Measurements from ENCODE around the gene PLD1.
"Not testable (repeated sequence)": the region's sequence is repeated elsewhere in the genome, so short reads cannot be mapped to it uniquely, and the experiment has no call there.

Gene PLD1

DNA sequence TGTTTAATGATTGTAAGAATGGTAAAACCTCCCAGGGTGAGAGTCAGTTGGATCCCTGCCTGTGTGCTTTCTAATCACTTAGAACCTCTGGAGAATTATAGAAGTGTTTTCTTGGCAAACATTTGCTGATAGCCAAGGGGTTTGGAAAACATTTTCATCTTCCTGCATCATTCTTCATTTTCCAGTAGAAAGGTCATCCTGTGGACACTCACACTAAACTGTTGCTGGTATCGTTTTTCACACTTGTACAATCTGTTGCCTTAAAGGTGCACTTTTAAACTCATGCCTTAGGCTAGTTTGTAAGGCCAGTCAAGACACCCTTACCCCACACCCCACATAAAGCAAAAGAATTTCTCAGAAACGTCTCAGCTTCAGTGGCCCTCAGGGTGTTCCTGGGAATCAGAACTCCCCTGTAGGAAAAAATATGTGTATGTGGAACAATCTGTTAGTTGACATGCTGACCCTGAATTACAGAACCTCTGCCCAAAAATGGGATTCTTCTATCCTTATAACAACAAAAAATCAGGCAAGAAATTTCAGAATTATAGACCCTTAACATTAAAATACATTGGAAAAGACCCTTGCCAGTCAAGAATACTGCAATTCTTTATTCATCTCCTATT is 5.8 kb upstream of the PLD1 start:
- DNase-seq = no peak

DNA sequence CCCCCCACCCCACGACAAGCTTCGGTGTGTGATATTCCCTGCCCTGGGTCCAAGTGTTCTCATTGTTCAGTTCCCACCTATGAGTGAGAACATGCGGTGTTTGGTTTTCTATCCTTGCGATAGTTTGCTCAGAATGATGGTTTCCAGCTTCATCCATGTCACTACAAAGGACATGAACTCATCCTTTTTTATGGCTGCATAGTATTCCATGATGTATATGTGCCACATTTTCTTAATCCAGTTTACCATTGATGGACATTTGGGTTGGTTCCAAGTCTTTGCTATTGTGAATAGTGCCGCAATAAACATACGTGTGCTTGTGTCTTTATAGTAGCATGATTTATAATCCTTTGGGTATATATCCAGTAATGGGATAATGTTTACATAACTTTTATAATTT is 4.4 kb upstream of the PLD1 start:
- DNase-seq = not testable (repeated sequence)

DNA sequence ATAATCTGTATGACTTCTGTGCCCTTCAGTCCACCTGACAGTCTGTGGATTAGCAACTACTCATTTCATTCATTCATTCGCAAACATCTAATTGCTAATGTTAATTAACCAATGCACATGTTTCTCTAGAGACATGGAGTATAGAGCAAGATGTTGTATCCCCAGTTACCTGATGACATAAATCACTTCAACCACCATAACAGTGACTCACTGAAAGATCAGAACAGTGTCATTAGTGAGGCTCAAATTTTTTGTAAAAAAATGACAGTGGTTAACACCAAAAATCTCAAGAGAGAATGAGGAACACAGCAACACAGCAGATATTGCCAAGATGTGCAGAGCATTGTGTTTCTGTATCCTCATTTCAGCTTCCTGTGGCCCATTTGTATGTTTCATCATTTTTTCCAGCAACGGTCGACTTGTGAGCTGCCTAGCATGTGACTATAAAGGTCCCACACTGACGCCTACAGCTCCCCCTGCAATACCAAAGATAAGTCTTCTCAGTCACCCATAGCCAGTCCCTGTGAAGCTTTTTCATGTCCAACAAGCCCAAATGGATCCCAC is 3.7 kb upstream of the PLD1 start:
- no peak for DNase-seq

DNA sequence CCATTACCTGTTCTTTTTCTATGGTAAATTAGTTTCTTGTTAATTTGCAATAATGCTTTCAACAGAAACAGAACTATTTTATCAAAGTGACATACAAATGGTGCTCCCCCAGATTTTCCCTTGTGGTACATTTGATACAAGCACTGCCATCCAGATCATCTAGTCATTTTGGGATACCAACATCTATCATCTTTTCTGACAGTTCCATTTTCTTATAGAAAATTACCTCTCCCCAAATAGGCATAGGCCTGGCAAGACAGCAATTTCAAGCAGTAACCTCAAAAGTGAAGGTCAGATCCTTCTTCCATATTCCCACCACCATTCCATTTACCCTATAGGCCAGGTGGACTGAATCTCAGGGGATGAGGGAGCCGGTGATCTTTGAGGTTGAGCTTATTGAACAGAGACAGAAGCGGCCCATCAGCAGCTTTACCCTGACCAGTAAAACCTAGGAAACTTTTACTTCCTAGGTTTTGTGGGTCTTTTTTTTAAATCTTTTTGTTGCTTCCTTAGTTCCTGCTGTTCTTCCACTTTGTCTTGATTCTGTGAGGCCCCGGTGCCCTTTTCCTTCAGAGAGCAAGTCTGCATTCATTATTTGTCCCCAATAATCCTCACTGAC is 3.1 kb upstream of the PLD1 start:
- no peak for DNase-seq

DNA sequence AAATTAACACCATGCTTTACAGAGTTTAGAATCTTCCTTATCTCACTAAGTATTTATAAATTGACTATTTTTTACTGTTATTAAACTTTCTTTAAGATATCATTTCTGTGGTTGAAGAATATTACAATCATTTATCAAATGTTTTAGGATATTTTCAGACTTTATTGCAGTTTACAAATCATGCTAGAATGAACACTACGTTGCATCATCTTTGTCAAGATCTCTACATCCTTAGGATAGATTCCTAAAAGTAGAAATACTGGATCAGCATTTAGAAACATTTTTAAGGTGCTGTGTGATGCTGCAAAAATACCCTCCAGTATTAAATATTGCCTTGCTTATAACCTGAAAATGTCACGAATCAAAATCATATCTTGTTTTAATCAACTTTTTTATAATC is 2.5 kb upstream of the PLD1 start:
- DNase-seq = no peak

DNA sequence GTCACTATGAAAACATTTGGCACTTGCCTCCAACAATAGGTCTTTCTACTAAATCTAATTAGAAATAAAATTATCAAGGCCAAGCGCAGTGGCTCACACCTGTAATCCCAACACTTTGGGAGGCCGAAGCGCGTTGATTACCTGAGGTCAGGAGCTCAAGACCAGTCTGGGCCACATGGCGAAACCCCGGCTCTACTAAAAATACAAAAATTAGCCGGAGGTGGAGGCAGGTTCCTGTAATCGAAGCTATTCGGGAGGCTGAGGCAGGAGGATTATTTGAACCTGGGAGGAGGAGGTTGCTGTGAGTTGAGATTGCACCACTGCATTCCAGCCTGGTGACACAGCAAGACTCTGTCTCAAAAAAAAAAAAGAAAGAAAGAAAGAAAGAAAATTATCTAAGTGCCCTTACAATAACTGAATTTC is 1.6 kb upstream of the PLD1 start:
- no peak for DNase-seq

DNA sequence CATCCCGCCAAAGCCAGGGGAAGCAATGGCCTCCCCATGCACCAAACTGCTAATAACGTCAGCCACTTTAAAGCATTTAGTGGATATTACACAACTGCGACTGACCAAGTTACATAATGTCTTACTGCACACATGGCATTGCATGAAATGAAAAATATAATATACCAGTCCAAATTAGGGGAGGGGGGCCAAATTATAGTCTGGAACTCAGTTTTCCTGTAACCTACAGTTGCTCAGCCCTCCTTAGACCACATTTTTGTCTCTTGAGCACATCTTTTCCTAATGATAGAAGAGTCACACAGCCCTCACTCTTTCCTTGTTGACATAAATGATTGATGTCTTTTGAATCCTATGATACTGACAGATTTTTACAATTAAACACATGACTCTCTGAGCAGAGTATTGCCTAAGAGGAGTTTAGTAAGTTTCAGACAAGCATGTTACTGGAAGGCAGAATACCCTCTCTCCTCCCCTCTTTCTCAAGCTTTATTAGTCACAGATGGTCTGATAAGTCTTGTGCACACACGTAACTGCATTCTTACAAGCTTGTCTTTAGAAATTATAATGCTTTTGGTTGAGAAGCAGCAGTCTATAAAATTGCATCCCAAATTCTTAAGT is 1.1 kb upstream of the PLD1 start:
- DNase-seq = no peak

DNA sequence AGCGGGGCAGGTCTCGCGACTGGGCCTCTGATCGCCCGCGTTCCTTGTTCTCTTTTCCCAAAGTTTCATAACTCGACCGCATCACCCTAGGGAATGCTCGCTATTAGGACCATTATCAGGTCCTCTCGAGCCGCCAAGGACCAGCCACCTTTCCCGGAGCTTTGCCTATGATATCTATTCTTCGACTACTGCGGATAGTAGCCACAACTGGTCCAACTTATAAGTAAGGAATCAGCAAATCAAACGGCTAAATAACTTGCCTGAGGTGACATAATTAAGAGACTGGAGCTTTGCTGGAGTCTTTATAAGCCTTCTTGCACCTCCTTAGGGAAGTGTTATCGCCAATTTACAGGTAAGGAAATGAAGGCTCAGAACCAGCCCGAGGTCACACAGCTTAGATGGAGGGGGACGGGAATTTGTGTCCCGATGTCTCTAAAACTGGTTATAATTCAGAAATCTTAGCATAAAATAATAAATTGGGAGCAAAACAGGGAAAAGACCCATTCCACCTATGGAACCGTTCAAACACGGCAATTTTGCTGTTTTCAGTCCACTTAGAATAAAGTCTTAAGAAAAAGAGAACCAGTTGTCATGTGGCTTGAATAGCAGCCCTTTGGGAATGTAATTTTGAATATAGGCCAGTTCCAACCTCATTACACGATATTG is 479 bp upstream of the PLD1 start:
- no peak for DNase-seq

DNA sequence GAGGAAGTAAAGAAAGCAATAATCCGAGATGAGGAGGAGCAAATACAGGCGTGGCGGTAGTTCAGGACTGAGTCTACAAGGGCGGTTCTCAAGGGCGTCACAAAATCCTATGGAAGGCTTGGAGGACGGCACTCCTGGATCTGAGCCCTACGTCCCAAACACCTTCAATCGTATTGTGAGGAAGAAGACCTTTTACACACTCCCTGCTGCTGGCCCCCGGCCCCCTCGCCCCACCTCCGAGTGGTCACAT is 747 bp downstream of the PLD1 start:
- no peak for DNase-seq

DNA sequence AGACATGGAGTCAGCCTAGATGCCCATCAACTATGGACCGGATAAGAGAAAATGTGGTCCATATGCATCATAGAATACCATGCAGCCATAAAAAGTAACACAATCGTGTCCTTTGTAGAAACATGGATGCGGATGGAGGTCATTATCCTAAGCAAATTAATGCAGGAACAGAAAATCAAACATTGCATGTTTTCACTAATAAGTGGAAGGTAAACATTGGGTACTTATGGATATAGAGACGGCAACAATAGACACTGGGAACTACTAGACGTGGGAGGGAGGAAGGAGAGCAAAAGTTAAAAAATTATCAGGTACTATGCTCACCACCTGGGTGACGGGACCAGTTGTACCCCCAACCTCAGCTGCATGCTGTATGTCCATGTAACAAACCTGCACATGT is 2.5 kb downstream of the PLD1 start:
- no peak for DNase-seq

DNA sequence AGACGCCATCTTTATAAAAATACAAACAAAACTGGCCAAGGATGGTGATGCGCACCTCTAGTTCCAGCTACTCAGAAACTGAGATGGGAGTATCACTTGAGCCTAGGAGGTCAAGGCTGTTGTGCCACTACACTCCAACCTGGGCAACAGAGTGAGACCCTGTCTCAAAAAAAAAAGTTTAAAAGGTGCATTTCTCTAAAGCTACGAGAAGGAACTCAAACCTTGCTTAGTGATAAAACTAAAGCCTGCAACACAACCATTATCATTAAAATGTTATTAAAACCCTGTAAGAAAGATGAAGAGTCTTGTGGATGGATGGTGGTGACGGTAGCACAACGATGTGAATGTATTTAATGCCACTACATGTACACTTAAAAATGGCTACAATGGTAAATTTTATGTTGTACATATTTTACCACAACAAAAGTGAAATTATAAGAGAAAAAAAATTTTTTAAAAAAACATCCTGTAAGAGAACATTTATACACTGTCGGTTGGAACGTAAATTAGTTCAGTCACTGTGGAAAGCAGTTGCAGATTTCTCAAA is 3.1 kb downstream of the PLD1 start:
- DNase-seq = no peak

DNA sequence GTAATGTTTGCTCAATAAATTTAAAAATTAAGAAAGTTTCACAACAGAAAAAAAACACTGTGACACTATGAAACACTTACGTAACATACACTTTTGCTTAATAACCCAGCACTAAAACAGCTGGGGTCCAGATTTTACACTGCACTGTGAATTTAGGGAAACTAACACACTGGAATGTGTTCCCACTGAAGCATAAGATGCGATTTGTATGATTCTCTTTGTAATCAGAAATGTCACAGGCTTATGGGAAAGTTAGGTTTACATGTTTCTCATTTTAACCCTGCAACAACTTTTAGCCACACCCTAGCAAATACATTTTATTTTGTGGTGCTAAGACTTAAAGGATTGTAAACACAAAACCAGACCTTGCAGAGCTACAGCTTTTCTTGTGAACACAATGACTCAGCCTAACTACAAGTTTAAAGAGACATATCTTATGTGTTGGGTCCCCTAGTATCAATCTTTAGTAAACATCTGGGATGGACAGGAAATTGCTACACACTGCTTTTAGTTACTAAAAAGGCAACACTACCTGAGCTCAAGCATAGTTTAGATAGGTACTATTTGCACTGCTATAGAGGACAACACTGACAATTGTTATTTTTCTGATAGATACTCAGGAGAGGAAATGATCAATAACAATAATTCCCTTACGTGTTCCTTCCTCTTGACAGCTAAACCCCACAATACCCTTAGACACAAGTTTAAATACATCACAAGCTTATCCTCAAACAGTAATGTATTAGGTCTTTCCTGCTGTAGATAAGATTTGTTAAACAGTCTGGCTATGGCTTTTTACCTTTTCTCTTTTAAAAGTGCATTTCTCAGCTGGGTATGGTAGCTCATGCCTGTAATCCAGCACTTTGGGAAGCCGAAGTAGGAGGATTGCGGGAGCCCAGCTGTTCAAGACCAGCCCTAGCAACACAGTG is 3.8 kb downstream of the PLD1 start:
- DNase-seq = no peak

DNA sequence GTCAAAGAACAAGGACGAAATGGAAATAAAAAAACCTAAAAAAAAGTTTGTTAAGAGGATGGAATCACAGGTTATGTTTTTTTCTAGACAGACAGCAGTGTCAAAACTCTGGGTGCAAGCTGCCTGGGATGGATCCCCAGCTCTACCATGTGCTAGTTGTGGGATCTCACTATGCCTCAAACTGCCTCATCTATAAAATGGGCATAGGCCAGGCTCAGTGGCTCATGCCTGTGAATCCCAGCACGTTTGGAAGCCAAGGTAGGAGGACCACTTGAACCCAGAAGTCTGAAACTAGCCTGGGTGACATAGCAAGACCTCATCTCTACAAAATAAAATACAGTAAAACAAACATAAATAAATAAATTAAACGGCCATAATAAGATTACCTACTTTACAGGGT is 4.6 kb downstream of the PLD1 start:
- no peak for DNase-seq

DNA sequence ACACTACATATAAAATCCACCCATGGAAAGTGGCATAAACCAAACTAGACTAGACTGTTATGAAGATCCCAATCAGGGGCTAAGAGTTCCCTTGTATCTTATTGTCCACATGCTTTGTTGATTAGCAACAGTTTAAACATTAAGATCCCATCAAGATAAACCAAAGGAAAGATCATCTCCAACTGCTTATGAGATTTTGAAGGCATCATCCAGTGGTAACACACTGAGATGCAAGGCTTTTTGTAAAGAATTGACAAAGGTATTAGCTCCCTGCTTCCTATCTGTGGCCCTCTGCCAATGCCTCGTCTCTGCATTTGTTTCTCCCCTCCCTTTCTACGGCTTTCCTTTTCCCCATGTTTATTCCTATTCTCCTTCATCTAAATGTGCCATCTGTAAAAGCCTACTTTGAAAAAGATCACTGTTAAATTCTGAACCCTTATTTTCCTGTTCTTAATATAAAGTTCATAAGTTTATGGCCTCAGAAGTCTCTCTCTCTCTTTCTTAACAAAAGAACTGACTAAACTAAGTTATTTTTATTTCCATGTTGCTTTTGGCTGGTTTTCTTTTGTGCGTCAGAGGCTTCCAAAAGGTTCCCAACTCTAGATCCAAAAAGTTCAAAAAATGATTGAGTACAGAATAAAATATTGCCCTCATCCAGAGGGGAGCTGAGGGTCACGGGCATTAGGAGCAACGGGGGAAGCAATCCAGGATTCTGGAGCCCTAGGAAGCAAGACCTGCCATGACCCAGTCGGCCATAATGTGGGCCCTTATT is 5.5 kb downstream of the PLD1 start:
- no peak for DNase-seq

DNA sequence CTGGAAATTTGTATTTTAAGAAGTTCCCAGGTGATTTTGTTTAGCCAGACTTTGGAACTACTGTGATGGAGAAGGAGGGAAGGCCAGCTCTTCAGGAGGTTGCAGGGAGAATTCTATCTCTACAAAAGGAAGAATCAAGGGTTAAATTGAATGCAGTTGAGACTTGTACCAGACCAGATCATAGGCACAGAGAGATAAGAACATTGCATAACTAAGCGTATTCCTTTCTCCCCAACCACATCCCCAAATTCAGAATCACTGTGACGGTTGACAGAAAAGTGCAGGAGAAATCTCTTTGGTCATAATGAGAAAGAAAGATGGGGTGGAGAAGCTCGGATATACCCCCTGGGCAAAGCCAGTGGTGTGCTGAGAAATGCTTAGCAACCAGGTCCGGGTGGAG is 7.2 kb downstream of the PLD1 start:
- DNase-seq = no peak

DNA sequence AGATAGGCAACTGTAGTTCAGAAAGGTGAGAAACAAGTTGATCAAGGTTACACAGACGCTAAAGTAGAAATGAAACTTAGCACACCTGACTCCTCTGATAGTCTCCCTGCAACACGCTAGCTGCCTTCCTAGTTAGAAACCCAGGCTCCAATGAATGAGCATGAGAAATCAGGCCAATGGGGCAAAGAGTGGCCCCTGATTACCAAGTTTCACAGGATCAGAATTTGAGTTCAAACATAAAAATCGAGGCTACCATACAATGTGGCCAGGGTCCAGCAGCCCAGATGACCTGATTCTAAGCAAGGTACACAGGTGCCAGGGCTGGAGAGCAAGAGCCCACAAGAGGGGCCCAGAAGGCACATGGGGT is 7.7 kb downstream of the PLD1 start:
- DNase-seq = no peak

DNA sequence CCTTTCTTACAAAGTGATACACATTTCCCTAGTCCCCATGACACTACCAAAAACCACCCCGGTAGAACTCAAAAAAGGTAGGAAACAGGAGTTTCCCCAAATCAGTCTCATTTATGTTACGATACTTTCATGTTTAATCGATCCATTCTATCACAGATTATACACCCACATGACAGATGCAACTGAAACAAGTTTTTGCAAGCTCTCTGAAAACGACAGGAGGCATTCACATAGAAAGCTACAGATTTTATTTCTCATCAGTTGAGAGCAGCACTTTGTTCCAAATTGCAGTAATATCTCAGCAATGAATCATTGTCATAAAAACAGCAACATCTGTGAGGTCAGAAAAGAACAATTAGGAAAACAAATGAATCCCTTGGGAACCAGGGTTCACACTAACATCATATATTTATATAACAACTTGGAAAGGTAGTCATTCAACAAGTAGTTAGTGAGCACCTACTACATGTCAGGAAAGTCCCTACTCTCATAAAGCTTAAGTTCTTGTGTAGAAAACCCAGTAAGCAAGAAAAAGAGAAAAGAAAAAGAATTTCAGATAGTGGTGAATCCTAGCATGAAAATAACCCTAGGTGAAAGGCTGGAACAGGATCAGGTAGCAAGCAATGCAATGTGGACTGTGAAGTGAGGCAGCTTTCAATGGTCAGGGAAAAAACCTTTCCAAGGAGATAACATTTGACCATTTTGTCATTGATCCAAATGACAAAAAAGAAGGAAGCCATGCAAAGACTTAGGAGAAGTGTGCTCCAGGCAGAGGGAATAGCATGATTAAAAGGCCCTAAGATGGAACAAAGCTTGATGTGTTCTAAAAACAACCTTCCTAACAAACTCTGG is 8.3 kb downstream of the PLD1 start:
- DNase-seq = no peak

DNA sequence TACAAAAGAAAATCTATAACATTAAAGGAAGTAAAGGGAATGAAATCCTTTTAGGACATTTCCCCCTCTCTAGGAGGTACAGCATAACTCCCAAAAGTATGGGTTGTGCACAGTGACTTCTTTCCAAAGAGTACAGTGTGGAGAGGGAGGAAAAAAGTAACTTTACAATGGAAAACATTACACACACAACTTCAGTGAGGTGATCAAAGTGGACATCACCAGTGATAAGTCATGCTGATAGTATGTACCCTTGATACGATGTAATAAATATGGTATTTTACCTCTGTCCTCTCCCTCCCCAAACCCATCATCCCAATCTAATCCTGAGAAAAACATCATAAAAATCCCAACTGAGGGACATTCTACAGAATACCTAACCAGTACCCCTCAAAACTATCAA is 10.8 kb downstream of the PLD1 start:
- no peak for DNase-seq

DNA sequence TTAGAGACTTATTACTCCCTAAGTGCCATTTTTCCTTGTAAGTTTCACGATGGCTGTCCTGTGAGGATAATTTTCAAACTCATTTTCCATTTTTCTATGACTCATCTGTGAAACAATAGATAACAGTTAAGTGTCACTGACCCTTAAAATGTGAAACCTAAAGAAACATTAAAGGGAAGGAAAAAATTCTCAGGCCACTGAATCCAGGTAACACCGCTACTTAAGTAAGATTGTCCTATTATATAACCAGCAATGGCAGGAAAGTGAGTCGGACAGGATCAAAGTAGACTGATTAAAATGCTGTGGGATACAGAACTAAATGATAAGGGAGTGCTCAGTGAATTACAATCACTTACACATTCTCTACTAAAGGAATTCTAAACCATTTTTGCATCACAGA is 12.4 kb downstream of the PLD1 start:
- no peak for DNase-seq

DNA sequence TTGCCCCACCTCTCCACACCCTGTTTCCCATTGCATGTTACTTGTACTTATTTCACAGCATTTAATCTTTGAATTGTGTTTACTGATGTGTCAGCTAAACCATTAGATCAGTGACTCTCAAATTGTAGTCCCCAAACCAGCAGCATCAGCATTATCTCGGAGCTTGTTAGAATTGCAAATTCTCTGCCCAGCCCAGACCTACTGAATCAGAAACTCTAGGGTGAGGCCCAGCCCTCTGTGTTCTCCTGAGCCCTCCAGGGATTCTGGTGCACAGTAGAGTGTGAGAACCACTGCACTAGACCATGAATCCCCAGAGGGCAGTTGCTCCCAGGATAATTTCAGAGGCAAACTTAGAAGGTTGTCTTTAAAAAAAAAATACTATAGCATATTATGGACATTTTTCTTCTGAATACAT is 13.0 kb downstream of the PLD1 start:
- no peak for DNase-seq

Data from C1 segment of cervical spinal cord (tissue), 14 donors.